Measurements from ENCODE around the gene CPPED1.

Gene CPPED1

GRCh38 chr16:12620150-12620549 lies 183.5 kb downstream of the CPPED1 start:
- TF ChIP-seq JUND (IDR thresholded peaks at IDR 0.05; ENCODE audit: low read depth): no peak
- DNase-seq (ENCODE audit: low read depth in 1 of 2, low spot score in 1 of 2): no peak
- in situ Hi-C loops (cut with HindIII; ENCODE audit: low pct_unique_long_range_greater_than_20kb, low sequenced_read_pairs): no loop called here

GRCh38 chr16:12618515-12618914 lies 185.2 kb downstream of the CPPED1 start:
- in situ Hi-C loops (cut with HindIII; ENCODE audit: low pct_unique_long_range_greater_than_20kb, low sequenced_read_pairs): no loop called here
- DNase-seq (ENCODE audit: low read depth in 1 of 2, low spot score in 1 of 2): no peak
- TF ChIP-seq JUND (IDR thresholded peaks at IDR 0.05; ENCODE audit: low read depth): no peak

GRCh38 chr16:12617401-12617819 lies 186.3 kb downstream of the CPPED1 start:
- in situ Hi-C loops (cut with HindIII; ENCODE audit: low pct_unique_long_range_greater_than_20kb, low sequenced_read_pairs): no loop called here
- TF ChIP-seq JUND (IDR thresholded peaks at IDR 0.05; ENCODE audit: low read depth): no peak
- DNase-seq (ENCODE audit: low read depth in 1 of 2, low spot score in 1 of 2): no peak

- DNase-seq (ENCODE audit: low read depth in 1 of 2, low spot score in 1 of 2): no peak
- in situ Hi-C loops (cut with HindIII; ENCODE audit: low pct_unique_long_range_greater_than_20kb, low sequenced_read_pairs): no loop called here
- TF ChIP-seq JUND (IDR thresholded peaks at IDR 0.05; ENCODE audit: low read depth): no peak
These were observed 188.9 kb downstream of the CPPED1 start for GRCh38 chr16:12614662-12615278.

- TF ChIP-seq JUND (IDR thresholded peaks at IDR 0.05; ENCODE audit: low read depth): no peak
- in situ Hi-C loops (cut with HindIII; ENCODE audit: low pct_unique_long_range_greater_than_20kb, low sequenced_read_pairs): no loop called here
These were observed 189.6 kb downstream of the CPPED1 start for GRCh38 chr16:12613992-12614661.

GRCh38 chr16:12613131-12613991 lies 190.3 kb downstream of the CPPED1 start:
- in situ Hi-C loops (cut with HindIII; ENCODE audit: low pct_unique_long_range_greater_than_20kb, low sequenced_read_pairs): no loop called here
- TF ChIP-seq JUND (IDR thresholded peaks at IDR 0.05; ENCODE audit: low read depth): no peak
- no peak for DNase-seq (ENCODE audit: low read depth in 1 of 2, low spot score in 1 of 2)

More at GRCh38 chr16:12613992-12614661, 189.6 kb downstream of the CPPED1 start:
- DNase-seq (ENCODE audit: low read depth in 1 of 2, low spot score in 1 of 2): no peak

- TF ChIP-seq JUND (IDR thresholded peaks at IDR 0.05; ENCODE audit: low read depth): no peak
- in situ Hi-C loops (cut with HindIII; ENCODE audit: low pct_unique_long_range_greater_than_20kb, low sequenced_read_pairs): no loop called here
- no peak for DNase-seq (ENCODE audit: low read depth in 1 of 2, low spot score in 1 of 2)
These were observed 191.0 kb downstream of the CPPED1 start for GRCh38 chr16:12612598-12613101.

- no peak for DNase-seq (ENCODE audit: low read depth in 1 of 2, low spot score in 1 of 2)
- in situ Hi-C loops (cut with HindIII; ENCODE audit: low pct_unique_long_range_greater_than_20kb, low sequenced_read_pairs): no loop called here
- no peak for TF ChIP-seq JUND (IDR thresholded peaks at IDR 0.05; ENCODE audit: low read depth)
These were observed 191.6 kb downstream of the CPPED1 start for GRCh38 chr16:12611916-12612597.

GRCh38 chr16:12611006-12611477 lies 192.6 kb downstream of the CPPED1 start:
- DNase-seq (ENCODE audit: low read depth in 1 of 2, low spot score in 1 of 2): no peak
- in situ Hi-C loops (cut with HindIII; ENCODE audit: low pct_unique_long_range_greater_than_20kb, low sequenced_read_pairs): no loop called here
- TF ChIP-seq JUND (IDR thresholded peaks at IDR 0.05; ENCODE audit: low read depth): no peak

GRCh38 chr16:12609937-12610699 lies 193.6 kb downstream of the CPPED1 start:
- no peak for DNase-seq (ENCODE audit: low read depth in 1 of 2, low spot score in 1 of 2)
- in situ Hi-C loops (cut with HindIII; ENCODE audit: low pct_unique_long_range_greater_than_20kb, low sequenced_read_pairs): no loop called here
- TF ChIP-seq JUND (IDR thresholded peaks at IDR 0.05; ENCODE audit: low read depth): no peak

Data from T47D (cell line).